GM08714 (cell line): Measurements from ENCODE around the gene DUOX1.

Experiments
- H3K4me3 ChIP-seq: fragments of 200-500 bp; sonication (Bioruptor generic); 2 replicates; pipeline ENCODE4 v1.5.1; 2014; ENCODE audit warnings: mild to moderate bottlenecking, low read length, inconsistent platforms
- ZNF274 ChIP-seq: IDR thresholded peaks from 2 replicates; pipeline ENCODE4 v1.6.1; 2012; ENCODE audit warnings: mild to moderate bottlenecking, low read depth, low read length

DUOX1 gene

GRCh38 chr15:45151998-45152828, 22.4 kb downstream of the DUOX1 start:
- H3K4me3 ChIP-seq, result no peak overlapping the region
- TF ChIP-seq ZNF274, result no peak

GRCh38 chr15:45155739-45156138, 25.9 kb downstream of the DUOX1 start:
- no peak for TF ChIP-seq ZNF274
- H3K4me3 ChIP-seq, result no peak overlapping the region

DNA sequence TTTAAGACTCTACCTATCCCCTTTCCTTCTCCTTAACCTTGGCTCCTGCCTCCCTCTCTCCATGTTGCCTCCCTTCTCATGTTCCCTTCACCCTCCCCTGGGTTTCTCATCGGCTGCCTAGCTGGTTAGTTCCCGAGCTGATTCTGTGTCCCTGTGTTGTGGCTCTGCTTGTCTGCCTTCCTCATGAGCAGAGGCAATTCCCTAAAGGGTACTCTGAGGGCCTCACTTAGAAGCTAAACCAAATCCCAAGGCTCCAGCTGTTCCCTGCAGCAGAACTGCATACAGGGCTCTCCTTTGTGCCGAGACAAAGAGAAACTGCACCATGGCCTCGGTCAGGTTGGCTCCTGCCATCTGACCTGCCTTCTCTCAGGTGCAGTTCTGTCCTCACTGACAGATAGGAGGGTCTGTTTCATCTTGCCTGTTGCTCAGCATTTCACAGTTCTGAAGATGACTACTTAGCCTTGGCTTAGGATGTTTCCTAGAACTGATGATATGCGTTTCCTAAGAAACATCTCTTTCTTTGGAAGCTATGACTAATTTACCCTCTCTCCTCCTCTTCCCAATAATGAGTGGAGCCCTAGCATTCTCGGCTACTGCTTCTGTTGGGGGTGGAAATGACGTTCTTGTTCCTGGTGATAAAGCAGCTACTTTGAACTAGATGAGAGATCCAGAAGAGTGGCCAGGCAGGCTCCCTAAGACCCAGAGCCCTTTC, 27.1 kb downstream of the DUOX1 start:
- H3K4me3 ChIP-seq, result no peak overlapping the region
- no peak for TF ChIP-seq ZNF274

- H3K4me3 ChIP-seq, result no peak overlapping the region
- no peak for TF ChIP-seq ZNF274
These were observed 28.2 kb downstream of the DUOX1 start for GRCh38 chr15:45157974-45158373.

- H3K4me3 ChIP-seq, result no peak overlapping the region
- TF ChIP-seq ZNF274, result no peak
These were observed 31.9 kb downstream of the DUOX1 start for GRCh38 chr15:45161666-45162065.

DNA sequence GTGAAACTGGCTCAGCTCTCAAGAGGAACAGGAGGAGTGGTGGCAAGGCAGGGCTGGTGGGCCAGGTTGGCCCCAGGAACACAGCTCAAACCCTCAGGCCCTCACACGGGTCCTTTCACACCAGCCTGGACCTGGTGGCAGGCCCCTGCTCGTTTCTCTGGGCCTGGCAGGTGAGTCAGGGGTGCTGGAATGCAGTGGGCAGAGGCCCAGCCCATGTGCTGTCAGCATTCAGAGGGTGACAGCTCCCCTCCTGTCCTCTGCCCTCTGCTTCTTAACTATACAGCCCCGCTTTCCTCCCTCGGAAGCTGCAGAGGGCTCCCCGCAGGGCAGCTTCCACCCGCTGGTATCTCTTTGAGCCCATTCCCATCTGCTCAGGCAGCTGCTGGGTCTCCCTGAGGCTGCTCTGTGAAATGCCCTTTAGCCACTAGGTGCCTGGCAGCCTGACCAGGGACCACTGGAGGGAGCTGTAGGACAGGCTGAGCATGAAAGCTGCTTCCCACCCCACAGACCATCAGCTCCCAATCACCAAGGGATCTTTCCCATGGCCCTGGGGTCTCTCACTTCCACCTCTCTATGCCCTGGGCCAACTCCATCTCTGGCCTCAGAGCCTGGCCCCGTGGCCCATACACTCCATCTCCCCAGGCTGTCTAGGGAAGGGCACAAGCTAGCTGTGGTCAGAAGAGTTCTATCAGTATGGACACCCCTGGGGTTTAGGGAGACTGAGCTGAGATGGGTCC, 33.1 kb downstream of the DUOX1 start:
- H3K4me3 ChIP-seq, result no peak overlapping the region
- no peak for TF ChIP-seq ZNF274

- no peak for TF ChIP-seq ZNF274
These were observed 33.7 kb downstream of the DUOX1 start for GRCh38 chr15:45163508-45163856.

GRCh38 chr15:45164914-45165313, 35.1 kb downstream of the DUOX1 start:
- TF ChIP-seq ZNF274, result no peak
- no peak overlapping the region for H3K4me3 ChIP-seq

More at GRCh38 chr15:45163508-45163856, 33.7 kb downstream of the DUOX1 start:
- H3K4me3 ChIP-seq, result no peak overlapping the region

GRCh38 chr15:45165536-45165935, 35.7 kb downstream of the DUOX1 start:
- no peak overlapping the region for H3K4me3 ChIP-seq
- no peak for TF ChIP-seq ZNF274

DNA sequence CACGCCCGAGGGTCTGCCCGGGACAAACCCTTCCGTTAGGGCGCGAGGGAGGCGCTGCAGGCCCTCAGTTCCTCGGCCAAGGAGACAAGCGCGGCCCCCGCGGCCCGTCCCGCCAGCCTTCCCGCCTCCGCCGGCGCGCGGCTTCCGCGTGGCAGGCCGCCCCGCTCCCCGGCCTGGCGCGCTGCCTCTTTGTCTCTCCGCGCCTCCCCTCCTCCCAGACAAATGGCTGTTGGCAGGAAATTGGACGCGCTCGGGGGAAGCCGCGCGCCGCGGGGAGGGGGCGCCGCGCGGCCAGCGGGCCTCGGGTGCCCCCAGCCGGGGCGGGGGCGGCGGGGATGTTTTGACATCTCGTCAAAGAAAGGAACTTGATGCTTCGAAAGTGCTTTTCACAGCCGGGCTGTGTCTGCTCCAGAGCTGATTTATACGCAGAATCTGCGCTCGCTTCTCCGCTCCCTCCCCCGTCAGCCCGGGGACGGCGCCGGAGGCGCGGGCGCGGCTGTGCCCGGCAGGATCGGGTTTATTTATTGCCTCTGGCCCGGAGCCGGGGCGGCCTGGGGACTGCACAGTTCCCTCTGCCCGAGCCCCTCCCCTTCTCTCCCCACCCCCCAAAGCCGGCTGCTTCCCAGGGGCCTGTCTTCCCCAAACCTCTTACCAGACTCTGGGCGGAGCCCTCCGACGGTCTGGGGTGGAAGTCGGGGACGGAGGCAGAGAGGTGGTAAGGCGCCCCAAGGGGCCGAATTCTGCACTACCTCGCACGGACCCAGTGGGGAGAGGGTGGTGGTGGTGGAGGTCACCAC, 37.2 kb downstream of the DUOX1 start:
- no peak for TF ChIP-seq ZNF274
- peak overlapping the region; percentile 64 for H3K4me3 ChIP-seq

DNA sequence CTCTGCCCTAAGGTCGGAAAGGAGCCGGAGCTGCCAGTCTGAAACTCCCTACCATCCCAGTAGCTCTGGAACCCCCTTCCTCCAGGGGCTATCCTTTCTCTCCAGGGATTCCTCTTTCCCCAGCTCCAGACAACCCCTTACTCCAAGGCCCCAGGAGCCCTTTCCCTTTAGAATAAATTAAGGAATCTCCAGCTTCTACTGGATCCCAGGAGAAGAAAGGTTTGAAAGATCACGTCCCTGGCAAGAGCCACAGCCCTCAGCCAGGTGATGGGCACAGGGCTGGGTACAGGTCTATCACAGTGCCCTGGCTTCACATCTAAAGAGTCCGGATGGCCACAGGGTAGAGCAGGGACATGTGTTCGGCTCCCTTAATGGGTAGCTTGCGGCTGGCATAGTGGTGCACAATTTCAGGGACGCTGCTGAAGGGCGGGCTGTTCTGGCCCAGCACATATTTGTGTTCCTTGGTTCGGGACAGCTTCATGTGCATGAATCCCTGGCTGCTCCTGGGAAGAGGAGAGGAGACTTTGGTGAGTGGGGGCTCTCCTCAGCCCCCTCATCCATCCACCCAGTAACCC, 37.9 kb downstream of the DUOX1 start:
- H3K4me3 ChIP-seq, result no peak overlapping the region

DNA sequence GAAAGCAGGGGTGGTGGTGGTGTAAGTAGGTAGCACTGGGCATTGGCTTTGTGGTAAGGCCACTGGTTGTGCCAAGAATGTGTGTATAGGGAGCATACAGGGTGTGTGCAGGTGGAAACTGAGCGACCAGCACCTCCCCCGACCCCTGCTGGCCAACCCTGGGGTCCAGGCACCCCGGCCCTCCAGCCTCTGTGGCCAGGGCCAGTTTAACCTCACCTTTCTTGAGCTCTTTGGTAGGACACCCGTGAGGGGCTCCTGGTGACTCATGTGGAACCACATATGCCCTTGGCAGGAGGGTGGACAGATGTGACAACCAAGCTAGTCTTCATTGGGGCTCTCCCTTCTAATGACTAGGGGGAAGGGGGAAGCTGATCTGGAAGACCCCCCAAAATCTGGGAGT, 38.5 kb downstream of the DUOX1 start:
- no peak overlapping the region for H3K4me3 ChIP-seq
- TF ChIP-seq ZNF274, result no peak

More for the DNA sequence above, 37.9 kb downstream of the DUOX1 start:
- no peak for TF ChIP-seq ZNF274

DNA sequence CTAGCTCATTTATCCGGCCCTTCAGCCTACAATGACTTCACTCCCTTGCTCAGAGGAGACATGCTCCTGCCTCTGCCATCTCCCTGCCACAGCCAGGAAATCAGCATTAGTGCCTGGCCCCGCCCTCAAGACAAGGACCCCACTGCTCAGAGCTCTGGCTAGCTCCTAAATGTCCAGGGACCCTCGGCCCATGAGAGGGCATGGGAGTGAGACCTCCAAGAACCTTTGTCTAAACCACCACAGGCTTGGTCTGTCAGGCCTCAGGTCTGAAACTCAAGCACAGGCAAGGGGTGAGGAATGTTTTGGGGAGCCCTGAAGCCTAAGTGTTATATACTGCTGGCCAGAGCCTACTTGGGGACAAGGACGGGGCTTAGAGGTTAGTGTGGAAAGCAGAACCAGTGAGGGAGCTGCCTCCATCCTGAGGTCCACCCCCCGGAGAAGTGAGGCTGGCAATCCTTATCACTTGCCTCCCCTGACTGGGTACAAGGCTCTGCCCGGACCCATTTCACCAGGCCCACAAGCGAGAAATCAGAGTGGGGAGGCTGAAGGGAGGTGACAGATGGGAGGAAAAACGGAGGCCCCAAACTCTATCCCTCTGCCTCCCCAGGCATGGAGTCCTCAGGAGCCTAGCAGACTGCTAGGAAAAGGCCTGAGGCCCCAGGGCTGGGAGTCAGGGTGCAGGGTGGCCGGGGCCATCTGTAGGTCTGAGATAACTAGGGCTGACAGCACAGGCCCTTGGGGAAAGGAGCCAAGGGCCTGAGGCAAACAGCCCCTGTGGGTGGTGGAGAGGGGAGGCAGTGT, 39.2 kb downstream of the DUOX1 start:
- H3K4me3 ChIP-seq, result no peak overlapping the region
- TF ChIP-seq ZNF274, result no peak
